GM12873 (cell line): ENCODE measurements around the gene PSME1.

Experiments used
- TF ChIP-seq, protein P1 (sequence below): IDR thresholded peaks from 2 replicates; pipeline ENCODE4 v1.5.1; 2012; ENCODE audit warnings: low read depth, mild to moderate bottlenecking, moderate library complexity, low read length, control low read depth; ENCODE audit not compliant: insufficient read depth; ENCODE audit errors: missing control alignments

Gene PSME1

DNA sequence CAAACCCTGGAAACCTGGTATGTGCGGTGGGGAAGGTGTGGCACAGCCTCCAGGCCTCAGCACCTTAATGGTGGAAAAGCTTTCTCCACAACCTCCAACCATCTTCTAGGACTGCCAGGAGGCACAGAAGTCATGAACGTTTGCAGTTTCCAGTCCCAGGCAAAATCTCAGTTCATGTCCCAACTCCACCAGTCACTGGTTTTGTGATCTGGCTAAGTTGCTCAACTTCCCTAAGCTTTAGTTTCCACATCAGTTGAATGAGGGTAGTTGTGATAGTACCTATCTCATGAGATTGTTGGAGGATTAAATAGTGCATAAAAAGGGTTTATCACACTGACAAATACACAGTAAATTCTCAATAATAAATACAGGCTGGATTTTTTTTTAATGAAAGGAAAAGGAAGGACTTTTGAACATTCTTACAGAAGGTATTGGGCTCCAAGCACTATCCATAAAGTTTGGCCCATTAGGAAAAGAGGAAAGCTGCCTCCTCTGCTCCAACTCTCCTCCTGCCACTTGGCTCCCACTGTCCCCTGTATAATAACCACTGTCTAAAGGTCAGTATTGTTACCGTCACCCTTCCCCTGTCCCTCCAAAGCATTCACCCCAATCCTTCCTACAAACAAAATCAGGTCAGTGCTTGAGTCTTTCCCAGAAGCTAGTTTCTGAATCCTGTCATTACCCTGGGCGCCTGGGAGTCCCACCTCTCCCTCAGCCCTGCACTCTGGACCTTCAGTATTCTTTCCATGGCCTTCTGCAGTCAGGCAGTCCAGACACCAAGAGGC, 35.6 kb upstream of the PSME1 start:
- TF ChIP-seq, protein P1, sequence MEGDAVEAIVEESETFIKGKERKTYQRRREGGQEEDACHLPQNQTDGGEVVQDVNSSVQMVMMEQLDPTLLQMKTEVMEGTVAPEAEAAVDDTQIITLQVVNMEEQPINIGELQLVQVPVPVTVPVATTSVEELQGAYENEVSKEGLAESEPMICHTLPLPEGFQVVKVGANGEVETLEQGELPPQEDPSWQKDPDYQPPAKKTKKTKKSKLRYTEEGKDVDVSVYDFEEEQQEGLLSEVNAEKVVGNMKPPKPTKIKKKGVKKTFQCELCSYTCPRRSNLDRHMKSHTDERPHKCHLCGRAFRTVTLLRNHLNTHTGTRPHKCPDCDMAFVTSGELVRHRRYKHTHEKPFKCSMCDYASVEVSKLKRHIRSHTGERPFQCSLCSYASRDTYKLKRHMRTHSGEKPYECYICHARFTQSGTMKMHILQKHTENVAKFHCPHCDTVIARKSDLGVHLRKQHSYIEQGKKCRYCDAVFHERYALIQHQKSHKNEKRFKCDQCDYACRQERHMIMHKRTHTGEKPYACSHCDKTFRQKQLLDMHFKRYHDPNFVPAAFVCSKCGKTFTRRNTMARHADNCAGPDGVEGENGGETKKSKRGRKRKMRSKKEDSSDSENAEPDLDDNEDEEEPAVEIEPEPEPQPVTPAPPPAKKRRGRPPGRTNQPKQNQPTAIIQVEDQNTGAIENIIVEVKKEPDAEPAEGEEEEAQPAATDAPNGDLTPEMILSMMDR = no peak

DNA sequence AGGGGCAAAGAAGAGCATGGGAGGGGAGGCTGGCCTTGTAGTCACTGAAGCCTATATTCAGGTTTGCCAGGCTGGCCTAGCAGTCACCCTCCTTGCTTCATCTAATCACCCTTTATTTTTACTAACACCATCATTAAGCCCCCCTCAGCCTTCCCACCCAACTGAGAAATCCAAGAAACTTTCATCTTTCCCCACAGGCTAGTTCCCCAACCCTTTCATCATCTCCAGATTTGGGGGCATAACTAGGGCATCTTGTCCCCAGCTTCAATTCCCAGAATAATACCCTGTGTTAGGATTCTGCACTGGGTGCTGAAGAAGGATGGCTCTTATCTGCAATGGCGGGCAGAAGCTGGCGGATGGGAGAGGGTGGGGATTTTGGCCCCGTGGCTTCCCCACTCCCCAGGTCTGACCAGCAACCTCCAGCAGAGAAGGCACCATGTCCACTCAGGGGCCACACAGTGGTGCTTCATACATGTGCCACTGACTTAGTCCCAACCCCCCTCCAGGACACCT, 35.0 kb upstream of the PSME1 start:
- TF ChIP-seq, protein P1 = no peak

DNA sequence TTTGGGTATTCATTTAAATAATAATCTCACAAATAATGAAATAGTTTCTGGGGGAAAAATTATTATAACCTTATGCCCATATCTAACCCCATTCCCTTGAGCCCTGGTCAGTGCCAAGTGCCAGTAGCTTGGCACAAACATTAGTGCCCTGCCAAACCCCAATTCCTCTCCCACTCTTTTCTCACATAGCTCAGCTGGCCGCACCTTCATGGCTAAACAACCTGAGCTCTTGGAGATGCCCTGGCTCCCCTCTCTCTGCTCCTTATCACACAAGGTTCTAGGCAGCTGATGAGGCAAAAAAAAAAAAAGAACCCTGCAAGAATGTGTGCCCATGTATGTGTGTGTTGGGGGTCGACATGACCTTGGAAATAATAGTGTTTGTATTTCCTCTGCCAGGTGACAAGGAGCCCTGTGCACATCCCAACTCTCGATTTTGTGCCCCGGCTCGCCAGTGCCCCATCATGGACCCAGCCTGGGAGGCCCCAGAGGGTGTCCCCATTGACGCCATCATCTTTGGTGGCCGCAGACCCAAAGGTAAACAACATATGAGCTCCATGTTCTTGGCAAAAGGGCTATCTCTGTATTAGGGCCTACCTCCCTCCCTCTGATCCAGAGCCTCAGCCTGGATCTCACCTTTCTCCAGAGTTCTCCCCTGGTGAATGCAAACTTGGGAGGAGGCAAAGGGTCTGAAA, 33.5 kb upstream of the PSME1 start:
- TF ChIP-seq, protein P1 = no peak

DNA sequence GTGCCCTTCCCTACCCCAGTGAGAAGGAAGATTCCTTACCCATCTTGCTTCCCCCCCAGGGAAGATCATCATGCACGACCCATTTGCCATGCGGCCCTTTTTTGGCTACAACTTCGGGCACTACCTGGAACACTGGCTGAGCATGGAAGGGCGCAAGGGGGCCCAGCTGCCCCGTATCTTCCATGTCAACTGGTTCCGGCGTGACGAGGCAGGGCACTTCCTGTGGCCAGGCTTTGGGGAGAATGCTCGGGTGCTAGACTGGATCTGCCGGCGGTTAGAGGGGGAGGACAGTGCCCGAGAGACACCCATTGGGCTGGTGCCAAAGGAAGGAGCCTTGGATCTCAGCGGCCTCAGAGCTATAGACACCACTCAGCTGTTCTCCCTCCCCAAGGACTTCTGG, 32.5 kb upstream of the PSME1 start:
- TF ChIP-seq, protein P1 = no peak

DNA sequence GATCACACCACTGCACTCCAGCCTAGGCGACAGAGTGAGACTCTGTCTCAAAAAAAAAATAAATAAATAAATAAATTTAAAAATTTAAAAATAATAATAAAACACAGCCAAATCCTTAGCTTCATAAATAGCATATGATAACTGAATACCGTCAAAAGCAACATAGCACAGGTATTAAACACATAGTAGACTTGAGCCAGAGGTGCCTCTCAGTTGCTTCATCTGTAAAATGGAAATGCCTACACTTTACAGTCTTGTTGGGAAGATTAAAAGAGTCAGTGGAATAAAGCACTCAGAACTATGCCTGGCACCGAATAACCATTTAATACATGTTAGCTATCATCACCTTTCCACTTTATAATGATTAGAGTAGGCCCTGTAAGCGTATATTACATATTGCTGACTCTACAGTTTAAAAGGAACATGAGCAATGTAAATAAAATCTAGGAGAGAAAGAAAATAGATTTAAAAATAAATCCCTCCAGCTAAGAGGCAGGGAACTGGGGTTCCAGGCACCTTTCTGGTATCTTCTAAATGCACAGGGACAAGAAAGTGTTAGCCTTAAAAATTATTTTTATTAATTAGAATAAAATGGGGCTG, 29.2 kb upstream of the PSME1 start:
- TF ChIP-seq, protein P1 = no peak

DNA sequence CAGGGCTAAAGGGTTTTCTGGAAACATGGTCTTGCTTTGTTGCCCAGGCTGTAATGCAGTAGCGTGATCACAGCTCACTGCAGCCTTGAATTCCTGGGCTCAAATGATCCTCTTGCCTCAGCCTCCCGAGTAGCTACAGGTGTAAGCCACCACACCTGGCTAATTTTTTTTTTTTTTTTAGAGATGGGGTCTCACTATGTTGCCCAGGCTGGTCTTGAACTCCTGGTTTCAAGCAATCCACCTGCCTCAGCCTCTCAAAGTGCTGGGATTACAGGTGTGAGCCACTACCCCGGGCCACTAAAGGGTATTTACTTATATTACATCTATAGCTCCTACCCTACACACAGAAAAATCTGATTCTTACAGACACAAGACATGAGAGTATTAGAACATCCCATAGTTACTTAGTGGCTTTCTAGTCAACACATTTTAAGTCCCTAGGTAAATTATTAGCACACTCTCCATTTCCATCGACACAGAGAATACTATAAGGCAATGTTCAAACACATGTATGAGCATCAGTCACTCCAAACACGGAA, 27.6 kb upstream of the PSME1 start:
- TF ChIP-seq, protein P1 = no peak

DNA sequence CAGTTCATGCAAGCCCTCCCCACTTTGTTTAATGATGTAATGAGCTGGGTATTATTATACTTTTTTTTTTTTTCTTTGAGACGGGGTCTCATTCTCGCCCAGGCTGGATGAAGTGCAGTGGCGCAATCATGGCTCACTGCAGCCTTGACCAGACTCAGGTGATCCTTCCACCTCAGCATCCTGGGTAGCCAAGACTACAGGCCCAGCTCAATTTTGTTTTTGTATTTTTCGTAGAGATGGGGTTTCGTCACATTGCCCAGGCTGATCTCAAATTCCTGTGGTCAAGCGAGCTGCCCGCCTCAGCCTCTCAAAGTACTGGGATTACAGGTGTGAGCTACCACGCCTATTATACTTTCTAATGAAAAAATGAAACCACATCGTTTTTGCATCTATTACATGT, 25.9 kb upstream of the PSME1 start:
- TF ChIP-seq, protein P1 = no peak
